ENCODE data around the gene AKAP13.
A peak's percentile ranks its signal among the peaks of the same experiment; 100 is the strongest.
"Not testable (repeated sequence)": the region's sequence is repeated elsewhere in the genome, so short reads cannot be mapped to it uniquely, and the experiment has no call there.

The AKAP13 gene

GRCh38 chr15:85482894-85483293 lies 102.5 kb downstream of the AKAP13 start:
- DNase-seq = no peak

DNA sequence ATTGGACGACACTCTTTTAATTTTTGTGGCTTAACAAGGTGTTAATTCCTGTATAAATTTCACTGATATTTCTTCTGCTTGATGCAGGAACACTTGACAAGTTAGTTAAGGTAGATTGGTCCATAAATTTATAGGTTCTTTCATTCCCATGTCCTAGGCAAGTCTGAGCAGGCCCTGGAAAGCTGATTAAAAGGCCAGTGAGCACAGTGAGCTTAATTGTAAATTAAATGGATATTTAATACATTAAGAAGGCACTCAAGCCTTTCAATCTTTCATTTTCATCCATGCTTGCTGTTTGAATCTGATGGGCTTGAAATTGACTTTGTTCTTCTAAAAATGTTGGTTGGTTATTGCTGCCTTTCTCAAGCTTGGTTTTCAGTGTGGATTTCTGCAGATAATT lies 103.6 kb downstream of the AKAP13 start:
- not testable (repeated sequence) for DNase-seq

- not testable (repeated sequence) for DNase-seq
Measured at GRCh38 chr15:85484923-85485322, 104.5 kb downstream of the AKAP13 start.

DNA sequence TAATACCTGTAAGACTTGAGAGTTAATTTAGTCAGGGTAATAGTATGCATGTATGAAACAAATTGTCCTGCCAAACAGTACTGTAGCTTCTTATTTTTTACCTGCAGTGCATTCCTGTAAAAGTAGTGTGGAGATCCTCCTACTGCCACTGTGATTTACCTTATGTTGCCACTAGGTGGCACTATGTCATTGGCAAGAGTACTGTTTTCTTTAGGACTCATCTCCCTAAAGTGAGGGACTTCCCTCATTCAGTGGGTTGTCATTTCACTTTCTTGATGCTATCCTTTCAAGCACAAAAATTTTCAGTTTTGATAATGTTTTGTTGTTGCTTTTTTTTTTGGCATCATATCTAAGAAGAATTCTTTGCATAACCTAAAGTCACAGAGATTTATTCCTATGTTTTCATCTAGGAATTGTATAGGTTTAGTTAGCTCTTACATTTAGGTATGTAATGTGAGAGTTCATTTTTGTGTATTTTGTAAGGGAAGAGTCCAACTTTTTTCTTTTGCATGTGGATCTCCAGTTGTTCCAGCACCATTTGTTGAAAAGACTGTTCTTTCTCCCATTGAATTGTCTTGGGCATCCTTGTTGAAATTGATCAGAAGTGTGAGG lies 105.7 kb downstream of the AKAP13 start:
- DNase-seq = peak in 1 of 2 donors; percentile 54

DNA sequence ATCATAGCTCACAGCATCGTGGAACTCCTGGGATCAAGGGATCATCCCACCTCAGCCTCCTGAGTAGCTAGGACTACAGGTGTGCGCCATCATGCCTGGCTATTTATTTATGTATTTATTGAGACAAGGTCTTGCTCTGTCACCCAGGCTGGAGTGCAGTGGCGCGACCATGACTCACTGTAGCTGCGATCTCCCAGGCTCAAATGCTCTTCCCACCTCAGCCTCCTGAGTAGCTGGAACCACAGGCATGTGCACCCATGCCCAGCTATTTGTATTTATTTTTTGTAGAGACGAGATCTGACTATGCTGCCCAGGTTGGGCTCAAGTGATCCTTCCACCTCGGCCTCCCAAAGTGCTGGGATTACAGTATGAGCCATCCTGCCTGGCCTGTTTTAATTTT lies 107.4 kb downstream of the AKAP13 start:
- not testable (repeated sequence) for DNase-seq

DNA sequence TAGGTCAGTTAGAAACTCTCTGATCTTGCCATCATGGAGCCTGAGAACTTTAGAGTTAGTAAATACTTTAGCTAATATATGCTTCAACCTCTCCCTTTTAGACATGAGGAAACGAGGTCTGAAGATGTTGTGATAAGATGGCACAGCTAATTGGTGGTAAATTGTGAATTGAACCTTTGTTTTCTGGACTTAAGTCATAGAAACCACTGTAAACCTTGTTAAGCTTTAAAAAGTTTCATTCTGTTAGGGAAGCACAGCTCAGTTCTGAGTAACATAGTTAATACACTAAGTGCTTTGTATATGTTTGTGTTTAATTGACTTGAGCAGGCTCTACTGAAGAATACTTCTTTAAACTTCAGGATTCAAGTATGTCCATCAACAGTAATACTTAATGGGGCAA lies 108.6 kb downstream of the AKAP13 start:
- DNase-seq = no peak

DNA sequence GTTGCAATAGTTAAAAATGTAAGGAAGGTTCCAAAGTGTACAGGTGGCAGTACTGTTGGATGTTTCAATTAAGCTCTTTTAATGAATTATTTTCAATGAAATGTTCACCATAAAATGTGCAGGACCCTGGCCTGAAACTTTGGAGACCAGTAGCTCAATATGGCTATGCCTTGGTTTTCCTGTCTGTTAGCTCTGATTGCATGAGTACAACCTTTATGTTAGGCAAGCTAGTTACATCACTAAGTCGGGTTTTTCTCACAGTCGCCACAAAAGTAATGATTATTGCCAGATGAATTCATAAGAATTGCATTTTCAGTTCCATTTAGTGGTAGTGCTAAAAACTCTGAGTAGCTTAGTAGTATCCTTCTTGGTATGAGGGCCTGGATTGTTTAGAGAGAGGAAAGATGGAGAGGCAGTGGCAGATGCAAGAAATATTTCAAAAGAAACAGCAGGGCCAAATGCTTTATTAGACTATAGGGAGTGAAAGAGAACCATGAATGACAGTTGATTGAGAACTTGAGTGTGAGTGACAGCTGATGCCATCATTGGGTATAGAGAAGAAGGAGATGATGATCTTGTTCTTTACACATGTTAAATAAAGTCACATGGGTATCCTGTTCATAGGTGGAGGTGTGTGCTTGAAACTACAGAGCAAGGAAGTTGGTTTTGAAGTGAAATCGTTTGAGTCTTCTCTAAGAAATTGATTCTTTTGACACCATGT lies 109.5 kb downstream of the AKAP13 start:
- DNase-seq = no peak

DNA sequence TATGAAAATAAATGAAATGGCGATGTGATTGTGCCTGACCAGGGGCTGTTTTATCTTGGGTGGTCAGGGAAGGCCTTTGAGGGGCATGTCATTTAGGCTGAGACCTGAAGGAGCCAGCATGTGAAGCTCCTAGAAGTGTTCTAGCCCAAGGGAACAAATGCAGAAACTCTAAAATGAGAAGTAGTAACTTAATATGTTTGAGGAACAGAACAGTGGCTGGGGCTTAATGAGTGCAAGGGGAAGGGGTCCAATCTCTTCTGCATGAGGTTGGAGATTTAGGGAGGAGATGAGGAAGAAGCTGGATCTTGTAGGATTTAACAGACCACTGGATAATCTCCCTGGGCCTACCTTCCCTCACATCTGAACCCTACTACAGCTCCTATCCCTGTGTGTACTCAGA lies 110.5 kb downstream of the AKAP13 start:
- no peak for DNase-seq

DNA sequence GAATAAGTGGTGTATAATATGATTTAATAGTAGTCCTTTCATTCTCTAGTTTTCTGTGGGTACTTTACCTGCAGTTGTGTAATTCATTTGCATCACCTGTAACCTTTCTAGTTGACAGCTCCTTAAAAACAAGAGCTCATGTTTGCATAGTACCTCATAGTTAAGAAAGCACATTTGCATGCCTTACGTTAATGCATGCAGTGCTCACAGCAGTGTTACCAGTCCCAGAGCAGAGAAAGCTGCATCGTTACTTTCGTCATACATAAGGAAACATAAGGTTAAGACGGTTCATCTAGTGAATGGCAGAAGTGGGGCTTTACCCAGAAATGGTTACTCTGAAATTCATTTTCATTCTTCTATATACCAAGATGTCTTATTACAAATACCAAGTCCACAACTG lies 111.3 kb downstream of the AKAP13 start:
- no peak for DNase-seq

DNA sequence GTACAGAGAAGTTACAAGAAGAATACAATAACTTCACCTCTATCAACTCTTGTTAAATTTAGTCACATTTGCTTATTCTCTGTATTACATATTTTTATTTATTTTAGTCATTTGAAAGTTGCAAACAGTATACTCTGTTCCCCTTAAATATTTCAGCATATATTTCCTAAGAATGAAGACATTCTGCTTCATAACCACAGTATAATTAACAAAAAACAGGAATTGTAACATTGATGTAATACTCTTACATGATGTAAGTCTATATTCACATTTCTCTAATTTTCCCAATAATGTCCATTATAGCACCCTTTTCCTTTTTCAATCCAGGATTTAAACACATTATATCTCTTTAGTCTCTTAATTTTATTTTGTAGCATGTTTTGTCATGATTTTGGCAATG lies 112.0 kb downstream of the AKAP13 start:
- DNase-seq = no peak

DNA sequence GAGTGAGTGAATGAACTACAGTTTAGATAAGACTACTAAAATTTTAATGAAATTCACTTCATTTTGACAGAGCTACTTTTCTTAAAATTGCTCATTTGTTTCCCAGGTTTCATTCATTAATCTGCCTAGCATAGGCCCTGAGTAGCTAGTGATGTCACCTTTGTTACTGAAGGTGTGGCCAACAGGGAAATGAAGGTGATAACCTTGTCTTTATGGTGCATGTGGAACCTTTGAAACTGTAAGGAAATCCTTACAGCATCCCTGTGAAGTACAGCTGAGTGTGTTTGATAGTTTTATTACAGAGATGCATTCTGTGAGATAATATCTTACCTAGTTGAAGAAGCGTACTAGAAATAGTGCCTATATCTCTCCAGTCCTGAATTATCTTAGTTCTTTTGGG lies 112.9 kb downstream of the AKAP13 start:
- no peak for DNase-seq

- no peak for DNase-seq
Measured at GRCh38 chr15:85494048-85494777, 113.8 kb downstream of the AKAP13 start.

DNA sequence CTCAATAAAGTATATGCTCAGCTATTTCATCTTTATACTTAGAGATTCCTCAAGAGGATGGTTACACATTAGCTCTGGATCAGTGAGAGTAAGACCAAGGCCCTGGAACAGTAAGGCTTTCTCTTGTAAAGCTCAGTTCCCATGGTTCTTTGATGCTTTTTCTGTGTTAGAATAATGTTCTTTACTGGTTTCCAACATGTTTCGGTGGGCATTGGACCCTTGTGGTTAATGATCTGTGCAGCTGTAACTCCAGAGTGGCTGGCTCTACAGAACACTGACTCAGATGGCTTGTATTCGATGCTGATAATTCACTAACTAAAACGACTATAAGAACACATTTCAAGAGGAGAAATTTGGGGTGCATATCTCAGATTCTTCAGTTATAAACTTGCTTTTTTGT lies 114.7 kb downstream of the AKAP13 start:
- DNase-seq = no peak

DNA sequence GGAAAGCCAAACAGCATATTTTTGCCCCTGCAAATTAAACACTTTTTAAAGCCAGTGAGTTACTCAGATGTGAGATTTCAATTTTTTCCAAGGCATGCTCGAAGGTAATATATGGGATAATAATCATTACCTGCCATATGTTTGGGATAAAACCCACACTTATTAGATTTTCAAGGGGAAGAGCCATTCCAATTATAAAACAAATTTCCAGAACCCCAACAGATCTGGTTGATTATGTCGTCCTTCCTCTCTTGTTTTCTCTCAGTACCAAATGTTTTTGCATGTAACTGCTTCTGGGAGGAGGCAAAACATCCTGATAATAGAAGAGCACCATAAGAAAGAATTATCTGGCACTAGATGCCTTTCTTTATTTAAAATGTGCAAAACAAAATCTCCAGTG lies 115.1 kb downstream of the AKAP13 start:
- DNase-seq = no peak

- DNase-seq = no peak
Measured at GRCh38 chr15:85496151-85496550, 115.7 kb downstream of the AKAP13 start.

- DNase-seq = no peak
Measured at GRCh38 chr15:85496551-85497171, 116.3 kb downstream of the AKAP13 start.

- DNase-seq = no peak
Measured at GRCh38 chr15:85497172-85497569, 116.8 kb downstream of the AKAP13 start.

DNA sequence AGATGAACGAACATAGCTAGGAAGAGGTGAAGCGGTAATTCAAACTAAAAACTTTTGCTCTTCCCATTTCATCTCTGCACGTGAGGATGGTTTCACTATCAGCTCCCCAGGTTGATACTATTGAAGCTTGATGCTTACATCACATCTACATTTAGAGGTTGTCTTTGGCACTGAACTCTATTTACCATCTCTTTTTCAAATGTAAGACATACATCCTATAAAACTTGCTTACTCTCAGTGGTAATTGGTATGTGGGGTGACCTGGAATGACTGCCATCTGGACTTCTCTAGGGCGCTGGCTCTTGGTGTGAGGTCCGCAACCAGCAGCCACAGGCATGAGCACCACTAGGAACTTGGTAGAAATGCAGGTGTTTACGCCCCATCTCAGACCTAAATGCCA lies 118.1 kb downstream of the AKAP13 start:
- no peak for DNase-seq

- DNase-seq = no peak
Measured at GRCh38 chr15:85499371-85499887, 119.0 kb downstream of the AKAP13 start.

DNA sequence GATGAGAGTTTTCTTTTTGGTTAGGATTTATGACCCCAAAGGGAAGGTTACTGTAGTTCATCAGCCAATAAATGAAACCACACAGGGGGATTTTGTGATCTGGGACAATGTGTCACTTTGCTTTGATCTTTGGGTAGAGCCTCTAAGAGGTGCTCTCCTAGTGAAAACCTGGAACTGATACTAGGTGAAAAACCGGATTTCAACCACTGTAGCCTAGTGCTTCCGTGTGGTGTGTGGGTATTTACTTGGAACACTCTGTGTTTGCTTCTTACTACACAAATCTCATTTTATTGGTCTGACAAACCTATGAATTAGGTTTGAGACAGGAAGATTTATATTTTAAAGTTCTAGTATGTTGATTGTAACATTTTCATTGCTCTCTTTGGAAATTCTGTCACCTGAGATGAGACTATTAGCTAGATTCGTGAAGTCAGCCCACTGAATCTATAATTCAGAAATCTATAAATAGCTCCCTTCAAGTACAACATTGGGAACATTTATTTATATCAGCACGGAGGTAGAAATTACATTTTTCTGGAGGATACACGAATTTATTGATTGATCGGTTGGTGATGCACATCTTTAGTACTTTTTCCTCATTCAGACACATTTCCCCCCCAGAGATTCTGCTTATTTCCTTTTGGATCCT lies 119.8 kb downstream of the AKAP13 start:
- no peak for DNase-seq

- no peak for DNase-seq
Measured at GRCh38 chr15:85500729-85501128, 120.3 kb downstream of the AKAP13 start.

GRCh38 chr15:85501574-85501973 lies 121.2 kb downstream of the AKAP13 start:
- DNase-seq = no peak
